Suprapubic skin (tissue), 4 donors: Measurements from ENCODE around the gene MTAP.

Experiments used
- CTCF ChIP-seq, 2 donors: fragments of 200-600 bp in 1 of 2; fragments of 450-650 bp in 1 of 2; sonication (generic) in 1 of 2; IDR thresholded peaks; one replicate each; pipeline ENCODE4 v1.5.1; 2016 to 2019; ENCODE audit warnings: antibody characterized with exemption in 2 of 2, mild to moderate bottlenecking in 1 of 2, moderate library complexity in 1 of 2
- EP300 ChIP-seq: sonication (generic); formaldehyde crosslinking; IDR thresholded peaks from one replicate; pipeline ENCODE4 v1.6.1; 2017; ENCODE audit warnings: antibody characterized with exemption
- POLR2A ChIP-seq, 2 donors: fragments of 450-650 bp; IDR thresholded peaks; one replicate each; pipeline ENCODE4 v1.6.1; 2017; ENCODE audit warnings: antibody characterized with exemption in 2 of 2, mild to moderate bottlenecking in 2 of 2, moderate library complexity in 2 of 2
- POLR2AphosphoS5 ChIP-seq, 3 donors: sonication (generic); formaldehyde crosslinking; IDR thresholded peaks; one replicate each; pipeline ENCODE4 v1.6.1; 2017; ENCODE audit warnings: antibody characterized with exemption in 3 of 3

DNA sequence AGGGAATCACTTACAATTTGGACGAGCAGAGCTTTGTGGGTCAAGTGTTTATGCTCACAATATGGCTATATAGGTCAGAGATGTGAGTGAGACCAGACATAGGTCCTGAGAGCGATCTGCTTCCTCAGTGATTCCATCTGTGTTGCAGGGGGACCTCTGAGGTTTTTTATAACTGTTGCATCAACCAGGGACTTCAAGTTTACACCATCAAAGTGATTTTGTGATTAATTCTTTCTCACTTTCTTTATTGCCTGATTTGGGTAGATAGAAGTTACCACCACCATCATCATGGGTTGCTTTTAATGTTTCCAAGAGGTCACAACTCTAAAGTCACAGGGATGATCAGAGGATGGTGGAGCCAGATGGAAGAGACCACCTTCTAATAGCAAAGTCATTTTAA lies 7.0 kb upstream of the MTAP start:
- TF ChIP-seq CTCF (IDR thresholded peaks at IDR 0.05) (no peak), POLR2A (IDR thresholded peaks at IDR 0.05) (no peak), EP300 (no peak), POLR2AphosphoS5 (IDR thresholded peaks at IDR 0.05) (no peak)
